Measurements from ENCODE around the gene BTBD9.

Gene BTBD9

GRCh38 chr6:38507173-38507572 lies 132.6 kb downstream of the BTBD9 start:
- DNase-seq (ENCODE audit: low spot score), result no peak

- no peak for DNase-seq (ENCODE audit: low spot score)
These were observed 133.9 kb downstream of the BTBD9 start for GRCh38 chr6:38505826-38506225.

- DNase-seq (ENCODE audit: low spot score), result no peak
These were observed 134.7 kb downstream of the BTBD9 start for GRCh38 chr6:38504996-38505395.

DNA sequence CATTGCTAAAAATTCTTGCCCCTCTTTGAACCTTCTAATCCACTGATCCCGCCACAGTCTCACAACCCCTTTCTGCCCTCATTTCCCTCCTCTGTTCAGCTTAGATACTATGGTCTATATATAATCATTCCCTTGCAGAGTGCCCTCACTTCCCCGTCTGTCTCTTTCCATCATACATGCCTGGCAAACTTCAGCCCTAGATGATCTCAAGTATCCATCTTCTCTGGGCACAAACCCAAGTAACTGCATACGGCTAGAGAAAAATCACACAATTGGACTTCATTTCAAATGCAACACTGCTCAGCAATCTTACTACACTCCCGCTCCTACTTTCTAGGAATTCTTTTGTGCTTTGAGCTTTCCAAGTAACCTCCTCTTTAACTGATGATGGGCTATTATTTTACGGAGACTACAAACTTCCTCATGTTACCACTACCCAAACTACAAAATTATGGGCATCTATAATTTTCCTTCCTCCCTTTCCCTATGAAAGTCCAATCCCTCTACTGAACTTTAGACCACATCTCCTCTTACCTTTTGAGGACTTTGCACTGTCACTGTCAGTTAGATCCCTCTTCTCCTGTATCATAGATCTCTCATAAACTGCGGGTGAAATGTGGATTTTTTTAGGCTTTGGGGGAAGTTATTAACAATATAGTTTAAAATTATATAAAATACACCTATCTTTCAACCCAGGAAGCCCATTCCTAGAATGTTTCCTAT lies 135.6 kb downstream of the BTBD9 start:
- DNase-seq (ENCODE audit: low spot score), result no peak

- no peak for DNase-seq (ENCODE audit: low spot score)
These were observed 136.5 kb downstream of the BTBD9 start for GRCh38 chr6:38503032-38503773.

DNA sequence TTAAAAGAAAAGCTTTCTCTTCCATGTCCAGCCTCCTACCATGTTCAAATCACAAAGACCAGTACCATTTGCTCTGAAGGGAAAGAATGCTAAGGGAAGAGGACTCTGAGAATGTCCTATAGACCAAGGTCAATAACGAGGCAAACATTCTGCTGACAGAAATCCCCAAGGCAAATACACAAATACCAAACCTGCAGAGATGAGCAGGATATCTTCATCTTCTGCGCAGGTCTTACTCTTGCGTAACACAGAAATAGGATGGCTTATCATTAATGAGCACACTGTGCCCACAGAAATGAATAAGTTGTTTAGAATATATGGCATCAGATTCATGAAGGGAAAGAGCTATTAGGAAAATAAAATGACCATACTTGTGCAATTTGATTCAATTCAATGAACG lies 137.3 kb downstream of the BTBD9 start:
- no peak for DNase-seq (ENCODE audit: low spot score)

DNA sequence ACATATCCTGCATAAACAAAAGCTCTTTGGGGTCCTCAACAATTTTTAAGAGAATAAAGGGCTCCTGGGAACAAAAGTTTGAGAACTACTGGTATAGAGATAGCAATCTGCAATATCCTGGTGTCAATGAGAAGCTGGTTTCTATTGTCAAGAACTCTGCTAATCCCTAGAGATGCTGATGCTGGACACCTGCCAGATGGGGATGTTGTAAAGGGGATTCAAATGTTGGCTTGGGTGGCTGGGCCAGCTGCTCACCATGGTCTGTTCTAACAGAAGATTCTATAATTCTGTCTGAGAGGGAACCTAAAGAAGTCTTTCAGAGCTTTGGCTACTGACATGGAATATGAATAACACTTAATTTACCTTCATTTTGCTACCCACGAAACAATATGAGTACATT lies 137.8 kb downstream of the BTBD9 start:
- DNase-seq (ENCODE audit: low spot score), result no peak

- peak; percentile 63 for DNase-seq (ENCODE audit: low spot score)
These were observed 140.1 kb downstream of the BTBD9 start for GRCh38 chr6:38499529-38500096.

DNA sequence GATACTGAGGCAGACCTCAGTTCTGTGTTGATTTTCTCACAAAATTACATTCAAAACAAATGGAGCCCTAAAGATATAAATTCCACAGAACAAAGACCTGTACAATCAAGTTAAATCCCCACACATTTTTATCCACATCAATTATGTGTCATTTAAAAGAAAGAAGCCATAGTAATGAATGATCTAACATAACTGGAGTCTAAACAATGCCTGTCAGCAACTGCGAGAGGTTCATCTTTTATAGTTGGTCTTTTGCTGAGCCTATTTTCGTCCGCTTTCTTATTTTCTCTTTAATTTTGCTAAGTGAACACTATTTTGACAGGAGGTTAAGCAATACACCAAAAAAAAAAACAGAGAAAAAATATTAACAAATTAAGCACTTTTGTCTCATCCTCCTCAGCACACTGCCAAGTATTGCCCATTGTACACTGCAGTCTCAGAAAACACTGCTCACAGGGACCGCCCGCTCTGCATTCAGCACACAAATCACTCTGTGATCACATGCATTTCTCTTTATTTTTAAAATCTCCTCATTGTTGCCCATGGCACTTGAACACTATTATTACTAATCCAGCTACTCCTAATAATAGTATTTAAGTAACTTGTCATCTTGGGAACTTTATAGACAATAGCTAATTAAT lies 140.8 kb downstream of the BTBD9 start:
- peak; percentile 86 for DNase-seq (ENCODE audit: low spot score)

GRCh38 chr6:38498085-38498484 lies 141.6 kb downstream of the BTBD9 start:
- DNase-seq (ENCODE audit: low spot score), result no peak

- DNase-seq (ENCODE audit: low spot score), result peak; percentile 37
These were observed 142.2 kb downstream of the BTBD9 start for GRCh38 chr6:38497546-38497945.

DNA sequence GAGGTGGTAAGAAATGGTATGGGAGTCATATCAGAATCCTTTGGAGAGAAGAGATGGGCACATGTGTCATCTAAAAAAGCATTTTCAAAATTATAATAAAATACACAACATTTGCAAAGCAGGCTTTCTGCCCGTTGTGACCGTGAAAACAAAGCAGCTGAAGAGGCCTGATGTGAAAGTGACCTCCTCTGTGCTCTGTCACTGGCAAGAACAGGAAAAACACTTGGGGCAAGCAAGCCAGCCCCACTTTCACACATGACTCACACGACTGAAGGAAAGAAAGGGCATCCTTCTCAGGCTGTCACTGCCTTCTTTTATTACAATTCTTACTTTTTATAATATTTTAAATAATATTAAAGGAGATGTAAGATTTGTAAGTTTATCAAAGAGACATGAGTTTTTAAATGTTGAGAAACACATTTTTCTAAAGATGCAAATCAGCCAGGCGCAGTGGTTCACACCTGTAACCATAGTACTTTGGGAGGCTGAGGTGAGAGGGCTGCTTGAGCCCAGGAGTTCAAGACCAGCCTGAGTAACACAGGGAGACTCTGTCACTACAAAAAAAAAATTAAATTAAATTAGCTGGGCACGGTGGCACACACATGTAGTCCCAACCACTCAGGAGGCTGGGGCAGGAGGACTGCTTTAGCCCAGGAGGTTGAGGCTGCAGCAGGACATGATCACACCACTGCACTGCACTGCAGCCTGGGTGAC lies 143.7 kb downstream of the BTBD9 start:
- peak; percentile 80 for DNase-seq (ENCODE audit: low spot score)

DNA sequence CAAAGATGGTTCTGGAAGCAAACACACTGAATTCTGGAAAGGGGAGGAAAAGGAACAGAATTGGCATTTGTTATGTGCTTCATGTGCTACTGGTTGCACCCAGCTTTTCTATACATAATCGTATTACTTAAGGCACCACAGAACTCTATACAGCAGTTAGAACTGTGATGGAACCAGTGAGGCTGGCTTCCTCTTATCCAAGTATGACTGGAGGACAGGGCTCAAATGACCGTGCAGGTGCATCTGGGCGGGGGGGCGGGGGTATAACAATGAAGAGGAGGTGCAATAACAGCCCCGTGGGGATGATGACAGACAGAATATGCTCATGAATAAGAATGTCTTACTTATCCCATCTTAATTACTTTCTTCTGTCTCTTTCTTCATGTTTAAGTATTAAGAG lies 144.2 kb downstream of the BTBD9 start:
- no peak for DNase-seq (ENCODE audit: low spot score)

DNA sequence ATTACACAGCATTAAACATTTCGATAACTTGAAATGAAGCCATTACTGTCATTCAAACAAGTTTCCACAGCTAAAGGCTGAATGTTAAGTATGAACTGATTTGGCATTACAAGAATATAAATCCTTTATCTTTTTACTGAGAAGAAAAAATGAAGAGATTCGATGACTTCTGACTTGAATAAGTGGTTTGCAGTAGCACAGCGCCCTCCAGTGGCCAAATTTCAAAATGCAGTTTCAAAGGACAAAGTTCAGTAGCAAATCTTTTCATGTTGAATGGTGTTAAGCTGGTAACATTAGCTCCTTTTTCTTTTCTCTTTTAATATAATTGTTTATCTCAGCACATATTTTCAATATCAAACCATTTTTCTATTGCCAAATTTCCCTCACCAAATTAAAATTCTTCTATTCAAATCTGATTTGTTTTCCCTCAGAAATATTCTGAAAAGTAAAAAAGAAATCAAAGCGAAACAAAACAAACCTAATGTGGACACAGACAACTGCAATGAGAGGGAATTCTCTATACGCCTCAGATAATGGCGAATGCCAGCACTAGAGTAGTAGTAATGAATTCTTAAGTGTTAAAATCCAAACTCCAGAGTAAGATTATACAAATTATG lies 145.7 kb downstream of the BTBD9 start:
- peak; percentile 95 for DNase-seq (ENCODE audit: low spot score)

DNA sequence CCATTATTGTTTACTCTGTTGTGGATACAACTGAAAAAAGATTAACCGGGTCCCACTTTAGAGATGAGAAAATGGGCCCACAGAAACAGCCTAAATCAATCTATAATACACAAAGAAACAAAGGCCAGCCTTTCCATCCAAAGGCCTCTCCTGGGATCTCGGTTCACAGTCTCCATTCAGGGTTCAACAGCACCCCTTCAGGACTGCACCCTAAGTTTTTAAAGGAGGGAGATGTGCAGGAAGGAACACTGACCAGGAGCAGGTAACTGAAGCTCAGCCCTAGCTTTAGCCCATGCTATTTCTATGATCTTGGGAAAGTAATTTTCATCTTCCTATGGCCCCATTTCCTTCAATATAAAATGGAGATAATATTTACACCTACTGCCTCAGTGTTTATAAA lies 147.7 kb downstream of the BTBD9 start:
- no peak for DNase-seq (ENCODE audit: low spot score)

DNA sequence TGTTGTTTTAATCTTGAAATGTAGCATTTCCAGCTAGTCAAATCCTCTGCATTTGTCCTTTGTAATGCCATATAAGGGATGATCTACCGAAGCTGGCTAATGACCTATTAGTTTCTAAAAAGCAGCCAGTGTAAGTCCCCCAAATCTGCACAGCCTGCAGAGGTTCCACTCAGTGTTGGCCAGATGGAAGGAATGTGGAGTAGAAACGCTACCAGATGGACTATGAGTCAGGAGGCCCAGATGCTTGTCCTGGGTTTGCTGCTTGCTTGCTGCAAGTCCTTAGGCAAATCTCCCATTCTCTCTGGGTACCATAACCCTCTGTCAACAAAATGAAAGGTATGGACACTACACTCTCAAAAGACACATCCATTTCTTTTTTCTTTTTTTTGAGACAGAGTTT lies 149.8 kb downstream of the BTBD9 start:
- DNase-seq (ENCODE audit: low spot score), result no peak

DNA sequence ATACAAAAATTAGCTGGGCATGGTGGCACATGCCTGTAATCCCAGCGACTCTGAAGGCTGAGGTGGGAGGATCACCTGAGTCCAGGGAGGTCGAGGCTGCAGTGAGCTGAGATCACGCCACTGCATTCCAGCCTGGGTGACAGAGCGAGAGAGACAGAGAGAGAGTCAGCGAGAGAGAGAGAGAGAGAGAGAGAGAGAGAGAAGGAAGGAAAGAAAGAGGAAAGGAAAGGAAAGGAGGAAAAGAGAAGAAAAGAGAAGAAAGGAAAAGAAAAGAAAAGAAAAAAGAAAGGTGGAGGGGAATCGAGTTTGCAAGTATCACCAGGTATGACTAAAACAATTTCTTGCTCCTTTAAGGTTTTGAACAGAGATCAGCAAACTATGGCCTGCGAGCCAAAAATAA lies 152.3 kb downstream of the BTBD9 start:
- DNase-seq (ENCODE audit: low spot score), result no peak

DNA sequence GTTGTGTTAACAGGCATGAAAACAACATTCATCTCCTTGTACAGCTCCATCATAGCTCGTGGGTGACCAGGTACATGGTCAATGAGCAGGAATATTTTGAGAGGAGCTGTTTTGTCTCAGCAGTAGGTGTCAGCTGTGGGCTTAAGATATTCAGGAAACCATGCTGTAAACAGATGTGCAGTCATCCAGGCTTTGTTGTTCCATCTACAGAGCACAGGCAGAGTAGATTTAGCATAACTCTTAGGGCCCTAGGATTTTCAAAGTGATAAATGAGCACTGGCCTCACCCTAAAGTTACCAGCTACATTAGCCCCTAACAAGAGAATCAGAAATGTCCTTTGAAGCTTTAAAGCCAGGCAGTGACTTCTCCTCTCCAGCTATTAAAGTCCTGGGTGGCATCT lies 154.2 kb downstream of the BTBD9 start:
- DNase-seq (ENCODE audit: low spot score), result no peak

- DNase-seq (ENCODE audit: low spot score), result no peak
These were observed 155.1 kb downstream of the BTBD9 start for GRCh38 chr6:38484656-38485055.

GRCh38 chr6:38483526-38483925 lies 156.2 kb downstream of the BTBD9 start:
- DNase-seq (ENCODE audit: low spot score), result peak; percentile 82

DNA sequence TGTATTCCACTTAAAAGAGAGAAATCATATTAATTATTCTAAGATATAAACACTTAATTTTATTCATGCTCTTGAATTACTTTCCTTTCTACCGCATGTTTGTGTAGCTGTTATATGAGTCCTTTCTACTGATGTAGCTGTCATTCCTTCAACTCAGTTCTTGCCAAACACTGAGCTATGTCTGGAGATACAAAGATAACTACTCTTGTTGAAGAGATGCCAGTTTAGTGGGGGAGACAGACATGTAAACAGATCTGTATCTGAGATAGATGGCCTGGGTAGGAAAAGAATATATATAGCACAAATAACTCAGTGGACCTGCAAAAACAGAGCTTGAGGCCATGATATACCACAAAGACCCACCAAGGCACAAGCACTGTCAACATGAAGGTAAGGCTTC lies 157.3 kb downstream of the BTBD9 start:
- no peak for DNase-seq (ENCODE audit: low spot score)

GRCh38 chr6:38481851-38482250 lies 157.9 kb downstream of the BTBD9 start:
- DNase-seq (ENCODE audit: low spot score), result no peak
